ENCODE data around the gene TSPOAP1. TPM values are rescaled to one million over a fixed set of nuclear protein-coding genes. Genes with fewer than 3 reads are reported as not detected.

TSPOAP1 gene
- total and polyA plus RNA-seq, 8 donors = 6.5 to 68.8 (median 11.6) TPM; not detected in 1

DNA sequence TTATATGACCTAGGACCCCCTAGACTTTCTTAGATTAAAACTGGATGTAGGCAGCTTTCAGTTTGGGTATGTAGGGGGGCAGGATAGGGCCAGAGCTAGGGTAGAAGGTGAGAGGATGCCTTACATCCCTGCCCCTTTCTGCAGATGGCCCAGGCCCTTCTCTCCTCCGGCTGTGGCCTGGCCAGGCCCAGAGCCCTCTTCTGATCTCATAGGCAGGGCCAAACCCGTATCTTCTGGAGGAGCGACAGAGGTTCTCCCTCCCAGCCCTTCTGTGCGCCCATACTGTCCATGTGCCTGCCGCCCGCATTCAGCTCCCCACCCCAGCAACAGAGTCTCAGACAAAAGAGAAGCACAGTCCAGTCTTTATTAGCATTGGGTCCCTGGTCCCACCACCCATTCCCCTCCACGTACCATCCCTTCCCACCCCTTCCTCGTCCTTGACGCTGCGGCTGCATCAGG is 2.0 kb upstream of the TSPOAP1 start:
- DNase-seq = no peak
- 61 to 85% (median 75%) methylated on average over 10 of the region's 10 CpGs for WGBS, 5 donors
- H3K27ac ChIP-seq = peak overlapping the region; percentile 31 to 93 (median 76)

GRCh38 chr17:58329810-58330537 is 1.4 kb upstream of the TSPOAP1 start:
- peak overlapping the region; percentile 39 to 57 (median 52) for H3K4me3 ChIP-seq
- H3K9me3 ChIP-seq = no peaks in the 10 kb centered on the region
- H3K4me1 ChIP-seq = peaks cover 4 to 41% (median 12%) of the 10 kb centered on the region in 4 donors
- H3K36me3 ChIP-seq = no peaks in the 10 kb centered on the region
- TF ChIP-seq CTCF (IDR thresholded peaks at IDR 0.05) (no peak), POLR2AphosphoS5 (IDR thresholded peaks at IDR 0.05) (peak in 1 of 3 donors; percentile 16)
- H3K27me3 ChIP-seq = peaks cover 0 to 10% (median 0%) of the 10 kb centered on the region in 3 donors
- intact Hi-C loops (cut with DNase I; ENCODE audit: low total_unique reads) = no loop called here
- no peak for DNase-seq
- 49 to 78% (median 70%) methylated on average over 4 of the region's 4 CpGs for WGBS, 5 donors
- H3K27ac ChIP-seq = peak overlapping the region in 2 of 5 donors; percentile 91 to 93

More for the DNA sequence above, 2.0 kb upstream of the TSPOAP1 start:
- intact Hi-C loops (cut with DNase I; ENCODE audit: low total_unique reads) = no loop called here
- Histone ChIP-seq H3K27me3 (peaks cover 0 to 10% (median 0%) of the 10 kb centered on the region in 3 donors), H3K4me1 (peaks cover 0 to 41% (median 7%) of the 10 kb centered on the region in 4 donors), H3K36me3 (no peaks in the 10 kb centered on the region), H3K9me3 (no peaks in the 10 kb centered on the region), H3K4me3 (peak overlapping the region; percentile 39 to 57 (median 52))
- TF ChIP-seq POLR2A (IDR thresholded peaks at IDR 0.05) = no peak
- no peak for TF ChIP-seq POLR2AphosphoS5 (IDR thresholded peaks at IDR 0.05)
- no peak for TF ChIP-seq CTCF (IDR thresholded peaks at IDR 0.05)
- no peak for TF ChIP-seq EP300 (IDR thresholded peaks at IDR 0.05)

GRCh38 chr17:58329035-58329809 is 627 bp upstream of the TSPOAP1 start:
- DNase-seq = peak; percentile 37 to 79
- Histone ChIP-seq H3K4me1 (peaks cover 8 to 40% (median 18%) of the 10 kb centered on the region in 4 donors), H3K36me3 (no peaks in the 10 kb centered on the region), H3K9me3 (no peaks in the 10 kb centered on the region), H3K27me3 (peaks cover 0 to 16% (median 0%) of the 10 kb centered on the region in 3 donors), H3K4me3 (peak overlapping the region in 3 of 4 donors; percentile 0 to 57 (median 31)), H3K27ac (peak overlapping the region in 4 of 5 donors; percentile 17 to 45 (median 28))
- 32 to 55% (median 43%) methylated on average over 16 of the region's 16 CpGs for WGBS, 5 donors
- TF ChIP-seq POLR2A (IDR thresholded peaks at IDR 0.05) (no peak), CTCF (IDR thresholded peaks at IDR 0.05) (no peak), EP300 (IDR thresholded peaks at IDR 0.05) (no peak), POLR2AphosphoS5 (IDR thresholded peaks at IDR 0.05) (peak in 2 of 3 donors; percentile 28 to 40)
- intact Hi-C loops (cut with DNase I; ENCODE audit: low total_unique reads) = no loop called here
